K562 (cell line): Measurements from ENCODE around the gene NUDT9. TPM values are rescaled to one million over a fixed set of nuclear protein-coding genes. Genes with fewer than 3 reads are reported as not detected.

Experiments
- AFF1 ChIP-seq, 2 experiments: fragments of 450-650 bp; IDR thresholded peaks; 2 replicates each; pipeline ENCODE4 v1.6.1; 2018; ENCODE audit warnings: mild to moderate bottlenecking in 2 of 2, low read depth in 1 of 2; ENCODE audit not compliant: partially characterized antibody in 2 of 2
- EP300 ChIP-seq: IDR thresholded peaks from 2 replicates; pipeline ENCODE4 v1.6.1; 2012; ENCODE audit warnings: low read length, improper control_type of control experiment
- GTF2F1 ChIP-seq: IDR thresholded peaks from 2 replicates; pipeline ENCODE4 v1.6.1; 2011; ENCODE audit warnings: low read depth, low read length, improper control_type of control experiment
- HDAC6 ChIP-seq: IDR thresholded peaks from 2 replicates; pipeline ENCODE4 v1.6.1; 2012; ENCODE audit warnings: low read depth, mild to moderate bottlenecking, control low read depth, inconsistent platforms, low read length, moderate library complexity
- HDGF ChIP-seq: fragments of 450-650 bp; IDR thresholded peaks from 2 replicates; pipeline ENCODE4 v1.6.1; 2016
- KDM1A ChIP-seq, 2 experiments: fragments of 450-650 bp; IDR thresholded peaks; 2 replicates each; pipeline ENCODE4 v1.6.1; 2016; ENCODE audit warnings: mild to moderate bottlenecking in 2 of 2
- POU5F1 ChIP-seq: fragments of 150-350 bp; IDR thresholded peaks from 2 replicates; pipeline ENCODE4 v1.6.1; 2014; ENCODE audit warnings: borderline replicate concordance, low read length, low read depth, mild to moderate bottlenecking; ENCODE audit not compliant: partially characterized antibody
- SMARCE1 ChIP-seq: fragments of 450-650 bp; IDR thresholded peaks from 2 replicates; pipeline ENCODE4 v1.7.1; 2016; ENCODE audit warnings: mild to moderate bottlenecking
- ZNF134 ChIP-seq: fragments of 250-450 bp; sonication (Bioruptor Pico); conservative IDR thresholded peaks from 2 replicates; pipeline ENCODE4 v1.4.0; 2020
- ZNF280A ChIP-seq: fragments of 450-650 bp; IDR thresholded peaks from 2 replicates; pipeline ENCODE4 v1.6.1; 2018; ENCODE audit warnings: mild to moderate bottlenecking, low read depth; ENCODE audit not compliant: partially characterized antibody
- ZNF551 ChIP-seq: fragments of 250-450 bp; sonication (Bioruptor Pico); IDR thresholded peaks from 2 replicates; pipeline ENCODE4 v1.5.0; 2021; ENCODE audit warnings: mild to moderate bottlenecking, moderate library complexity
- polyA plus RNA-seq, 8 experiments: library from polyadenylated mRNA; depleted of rRNA in 4 of 8; stranded (reverse) in 5 of 8; unstranded in 3 of 8; fragments of >200 nt; fragmentation: Nextera tagmentation in 2 of 8; fragmentation: Illumina TruSeq in 1 of 8; extraction: Ambion mirVana in 2 of 8; extraction: Trizol in 1 of 8; gene quantifications; 2 replicates each; pipeline versions ENCODE4 v1.2.1 to v1.2.3, GENCODE V29; 2011 to 2014; ENCODE audit warnings: inconsistent platforms in 1 of 8, missing spikeins in 1 of 8
- total RNA-seq, 7 experiments: library from RNA; depleted of rRNA in 6 of 7; stranded (reverse); fragments of >200 nt in 6 of 7; fragmentation: Illumina TruSeq in 2 of 7; extraction: Trizol in 2 of 7; gene quantifications; 2 replicates each; pipeline versions ENCODE4 v1.2.1 to v1.2.3, GENCODE V29; 2011 to 2021; ENCODE audit warnings: low replicate concordance in 1 of 7
- TF ChIP-seq, protein P1 (sequence below), 2 experiments: fragments of 450-650 bp; formaldehyde crosslinking in 1 of 2; IDR thresholded peaks; 2 replicates each; pipeline versions ENCODE4 v1.4.0 to v1.6.1; 2014 to 2020; ENCODE audit warnings: mild to moderate bottlenecking in 2 of 2, borderline replicate concordance in 1 of 2, low read depth in 1 of 2
- TF ChIP-seq, protein P2 (sequence below): fragments of 450-650 bp; IDR thresholded peaks from 2 replicates; pipeline ENCODE4 v1.6.1; 2016

Gene NUDT9
- total and polyA plus RNA-seq, 9 of the 15 experiments (the other 6 are each of a cell fraction or from before 2014, with no cell fraction given): 8.5 to 20.8 (median 18.0) TPM

DNA sequence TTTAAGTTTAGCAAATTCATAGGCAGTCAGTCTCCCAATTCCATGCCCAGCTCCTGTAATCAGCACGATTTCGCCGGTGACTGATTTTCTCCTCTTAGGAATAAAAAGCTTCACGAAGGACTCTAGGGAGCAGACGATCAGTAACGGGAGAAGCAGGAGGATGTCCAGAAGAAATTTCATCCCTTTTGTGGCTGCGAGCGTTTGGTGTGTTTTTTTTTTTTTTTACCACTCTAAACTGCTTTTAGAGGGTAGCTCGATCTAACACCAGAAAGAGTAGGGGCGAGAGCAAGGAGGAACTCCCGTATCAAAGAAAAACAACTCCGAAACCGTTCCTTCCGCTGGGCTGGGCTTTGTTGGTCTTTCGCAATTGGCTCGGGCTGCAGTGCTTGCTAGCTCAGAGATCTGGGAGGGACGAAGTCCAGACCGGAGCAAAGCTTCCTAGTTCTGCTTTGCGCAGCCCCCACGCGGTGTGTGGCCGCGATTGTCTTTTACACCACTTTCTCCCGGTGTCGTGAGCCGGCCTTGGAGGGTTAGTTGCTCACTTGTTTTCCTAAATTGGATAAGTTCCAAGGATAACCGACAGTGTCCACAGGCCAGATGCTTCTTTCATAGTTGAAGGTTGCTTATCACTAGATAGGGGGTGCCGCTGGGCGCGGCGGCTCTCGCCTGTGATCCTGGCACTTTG is 31.3 kb upstream of the NUDT9 start, which contains the start of gene HSD17B11 (continued):
- TF ChIP-seq AFF1 (IDR thresholded peaks at IDR 0.05; ENCODE audit: low read depth in 1 of 2, partially characterized antibody in 2 of 2) (peak; percentile 70 to 78), KDM1A (IDR thresholded peaks at IDR 0.05) (peak; percentile 45 to 63; a peak in 3 of 4 replicates), EP300 (peak; percentile 46), GTF2F1 (no peak), ZNF551 (CRISPR knock-in tag) (no peak), ZNF134 (CRISPR knock-in tag) (no peak), POU5F1 (peak; percentile 21), HDGF (no peak), SMARCE1 (0 out of 2 replicates have a peak, but pooled peaks have one; percentile 57), ZNF280A (no peak), HDAC6 (no peak)
- TF ChIP-seq, protein P1, sequence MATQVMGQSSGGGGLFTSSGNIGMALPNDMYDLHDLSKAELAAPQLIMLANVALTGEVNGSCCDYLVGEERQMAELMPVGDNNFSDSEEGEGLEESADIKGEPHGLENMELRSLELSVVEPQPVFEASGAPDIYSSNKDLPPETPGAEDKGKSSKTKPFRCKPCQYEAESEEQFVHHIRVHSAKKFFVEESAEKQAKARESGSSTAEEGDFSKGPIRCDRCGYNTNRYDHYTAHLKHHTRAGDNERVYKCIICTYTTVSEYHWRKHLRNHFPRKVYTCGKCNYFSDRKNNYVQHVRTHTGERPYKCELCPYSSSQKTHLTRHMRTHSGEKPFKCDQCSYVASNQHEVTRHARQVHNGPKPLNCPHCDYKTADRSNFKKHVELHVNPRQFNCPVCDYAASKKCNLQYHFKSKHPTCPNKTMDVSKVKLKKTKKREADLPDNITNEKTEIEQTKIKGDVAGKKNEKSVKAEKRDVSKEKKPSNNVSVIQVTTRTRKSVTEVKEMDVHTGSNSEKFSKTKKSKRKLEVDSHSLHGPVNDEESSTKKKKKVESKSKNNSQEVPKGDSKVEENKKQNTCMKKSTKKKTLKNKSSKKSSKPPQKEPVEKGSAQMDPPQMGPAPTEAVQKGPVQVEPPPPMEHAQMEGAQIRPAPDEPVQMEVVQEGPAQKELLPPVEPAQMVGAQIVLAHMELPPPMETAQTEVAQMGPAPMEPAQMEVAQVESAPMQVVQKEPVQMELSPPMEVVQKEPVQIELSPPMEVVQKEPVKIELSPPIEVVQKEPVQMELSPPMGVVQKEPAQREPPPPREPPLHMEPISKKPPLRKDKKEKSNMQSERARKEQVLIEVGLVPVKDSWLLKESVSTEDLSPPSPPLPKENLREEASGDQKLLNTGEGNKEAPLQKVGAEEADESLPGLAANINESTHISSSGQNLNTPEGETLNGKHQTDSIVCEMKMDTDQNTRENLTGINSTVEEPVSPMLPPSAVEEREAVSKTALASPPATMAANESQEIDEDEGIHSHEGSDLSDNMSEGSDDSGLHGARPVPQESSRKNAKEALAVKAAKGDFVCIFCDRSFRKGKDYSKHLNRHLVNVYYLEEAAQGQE (IDR thresholded peaks at IDR 0.05; ENCODE audit: borderline replicate concordance): peak; percentile 41
- TF ChIP-seq, protein P1 (CRISPR knock-in tag; IDR thresholded peaks at IDR 0.05; ENCODE audit: low read depth): no peak
- TF ChIP-seq, protein P2, sequence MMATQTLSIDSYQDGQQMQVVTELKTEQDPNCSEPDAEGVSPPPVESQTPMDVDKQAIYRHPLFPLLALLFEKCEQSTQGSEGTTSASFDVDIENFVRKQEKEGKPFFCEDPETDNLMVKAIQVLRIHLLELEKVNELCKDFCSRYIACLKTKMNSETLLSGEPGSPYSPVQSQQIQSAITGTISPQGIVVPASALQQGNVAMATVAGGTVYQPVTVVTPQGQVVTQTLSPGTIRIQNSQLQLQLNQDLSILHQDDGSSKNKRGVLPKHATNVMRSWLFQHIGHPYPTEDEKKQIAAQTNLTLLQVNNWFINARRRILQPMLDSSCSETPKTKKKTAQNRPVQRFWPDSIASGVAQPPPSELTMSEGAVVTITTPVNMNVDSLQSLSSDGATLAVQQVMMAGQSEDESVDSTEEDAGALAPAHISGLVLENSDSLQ: no peak
